HG03139 (cell line): ENCODE results near the gene ATG9B.
A peak's percentile ranks its signal among the peaks of the same experiment; 100 is the strongest.
"Not testable (repeated sequence)": the region's sequence is repeated elsewhere in the genome, so short reads cannot be mapped to it uniquely, and the experiment has no call there.

Experiments used
- ATAC-seq: cut with Tn5 transposase; IDR thresholded peaks from one replicate; pipeline ENCODE4 v1.9.1; 2021; ENCODE audit not compliant: unreplicated experiment

The ATG9B gene

GRCh38 chr7:151018421-151019129 is 5.7 kb downstream of the ATG9B start:
- no peak for ATAC-seq

- peak; percentile 63 for ATAC-seq
Measured at GRCh38 chr7:151017953-151018420, 6.3 kb downstream of the ATG9B start.

GRCh38 chr7:151017370-151017952 is 6.8 kb downstream of the ATG9B start:
- ATAC-seq, result no peak

GRCh38 chr7:151016942-151017341 is 7.4 kb downstream of the ATG9B start:
- ATAC-seq, result no peak

- ATAC-seq, result no peak
Measured at GRCh38 chr7:151016505-151016904, 7.8 kb downstream of the ATG9B start.

GRCh38 chr7:151015967-151016366 is 8.3 kb downstream of the ATG9B start:
- no peak for ATAC-seq

GRCh38 chr7:151014950-151015349 is 9.3 kb downstream of the ATG9B start:
- ATAC-seq, result no peak

GRCh38 chr7:151013733-151014497 is 10.4 kb downstream of the ATG9B start:
- ATAC-seq, result no peak

GRCh38 chr7:151013356-151013732 is 10.9 kb downstream of the ATG9B start:
- no peak for ATAC-seq

- ATAC-seq, result no peak
Measured at GRCh38 chr7:151012911-151013347, 11.4 kb downstream of the ATG9B start.

GRCh38 chr7:151012031-151012692 is 12.1 kb downstream of the ATG9B start:
- no peak for ATAC-seq

GRCh38 chr7:151011616-151012015 is 12.7 kb downstream of the ATG9B start:
- ATAC-seq, result not testable (repeated sequence)

- no peak for ATAC-seq
Measured at GRCh38 chr7:151011097-151011409, 13.2 kb downstream of the ATG9B start.

GRCh38 chr7:151010307-151011096 is 13.8 kb downstream of the ATG9B start:
- ATAC-seq, result no peak

GRCh38 chr7:151010037-151010306 is 14.3 kb downstream of the ATG9B start:
- no peak for ATAC-seq

- ATAC-seq, result no peak
Measured at GRCh38 chr7:151009327-151010036, 14.8 kb downstream of the ATG9B start.

- ATAC-seq, result peak; percentile 79
Measured at GRCh38 chr7:151008511-151009323, 15.6 kb downstream of the ATG9B start.

- ATAC-seq, result no peak
Measured at GRCh38 chr7:151008143-151008510, 16.2 kb downstream of the ATG9B start.

GRCh38 chr7:151007469-151007898 is 16.8 kb downstream of the ATG9B start:
- ATAC-seq, result no peak
